Breast epithelium (tissue), 4 donors: ENCODE data around the gene ARHGAP45. TPM values are rescaled to one million over a fixed set of nuclear protein-coding genes. Genes with fewer than 3 reads are reported as not detected.

Experiments
- DNase-seq, 2 donors: peaks; one replicate each; pipeline ENCODE4 v3.0.0-alpha.2; 2019; ENCODE audit warnings: low spot score in 2 of 2
- H3K27ac ChIP-seq, 2 donors: fragments of 200-600 bp; sonication (generic) in 1 of 2; one replicate each; pipeline ENCODE4 v1.5.1; 2016 to 2019; ENCODE audit warnings: mild to moderate bottlenecking in 1 of 2
- H3K27me3 ChIP-seq, 2 donors: fragments of 200-600 bp; sonication (generic) in 1 of 2; one replicate each; pipeline versions ENCODE4 v1.5.1 to v1.6.0; 2017 to 2019; ENCODE audit warnings: control low read depth in 1 of 2, mild to moderate bottlenecking in 1 of 2
- H3K36me3 ChIP-seq: fragments of 200-600 bp; one replicate; pipeline ENCODE4 v1.5.1; 2019
- H3K4me1 ChIP-seq, 2 donors: fragments of 200-600 bp; sonication (generic); one replicate each; pipeline ENCODE4 v1.5.1; 2016 to 2019; ENCODE audit warnings: control low read depth in 1 of 2
- H3K4me3 ChIP-seq, 3 donors: fragments of 200-600 bp; sonication (generic); 1 replicate in 2 of 3; 2 replicates in 1 of 3; pipeline ENCODE4 v1.5.1; 2016 to 2019; ENCODE audit warnings: mild to moderate bottlenecking in 3 of 3, moderate library complexity in 2 of 3
- H3K9me3 ChIP-seq, 2 donors: fragments of 200-600 bp; sonication (generic) in 1 of 2; one replicate each; pipeline ENCODE4 v1.5.1; 2016 to 2019; ENCODE audit warnings: control low read depth in 1 of 2
- POLR2A ChIP-seq: fragments of 450-650 bp; IDR thresholded peaks from one replicate; pipeline ENCODE4 v1.6.1; 2016; ENCODE audit warnings: antibody characterized with exemption, mild to moderate bottlenecking, moderate library complexity
- POLR2AphosphoS5 ChIP-seq, 3 donors: sonication (generic); formaldehyde crosslinking; IDR thresholded peaks; one replicate each; pipeline ENCODE4 v1.6.1; 2017; ENCODE audit warnings: antibody characterized with exemption in 3 of 3
- intact Hi-C: fragments of 100-400 bp; cut with DNase I; formaldehyde crosslinking; loops from one replicate; pipeline ENCODE4 v1.15.1; 2023; ENCODE audit warnings: low total_unique reads
- total RNA-seq, 3 donors: library from RNA; depleted of rRNA; stranded (reverse); fragments of >200 nt; gene quantifications; one replicate each; pipeline ENCODE4 v1.1.0, GENCODE V29; 2016
- TF ChIP-seq, protein P1 (sequence below), 3 donors: fragments of 450-650 bp; IDR thresholded peaks; one replicate each; pipeline ENCODE4 v1.5.1; 2016 to 2017; ENCODE audit warnings: antibody characterized with exemption in 3 of 3, mild to moderate bottlenecking in 3 of 3, moderate library complexity in 3 of 3

The ARHGAP45 gene
- total RNA-seq, 3 donors from 2014 or later = 18.7 to 43.2 (median 23.9) TPM

DNA sequence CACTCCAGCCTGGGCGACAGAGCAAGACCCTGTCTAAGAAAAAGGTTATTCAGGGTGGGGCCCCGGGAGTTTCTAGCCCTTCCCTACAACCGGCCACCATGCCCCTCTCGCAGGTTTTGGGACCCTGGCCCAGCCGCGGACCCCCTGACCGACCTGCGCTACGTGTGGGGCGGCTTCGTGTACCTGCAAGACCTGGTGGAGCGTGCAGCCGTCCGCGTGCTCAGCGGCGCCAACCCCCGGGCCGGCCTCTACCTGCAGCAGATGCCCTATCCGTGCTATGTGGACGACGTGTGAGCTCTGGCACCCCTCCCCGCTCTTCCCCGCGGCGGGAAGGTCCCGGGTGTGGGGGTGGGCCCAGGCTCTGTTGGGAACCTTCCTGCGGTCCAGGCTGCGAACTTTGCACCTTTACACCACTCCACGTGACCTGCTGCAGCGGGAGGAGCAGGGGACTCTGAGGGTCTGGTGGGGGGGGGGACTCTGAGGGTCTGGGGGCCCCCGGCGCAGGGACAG lies 20.8 kb upstream of the ARHGAP45 start:
- TF ChIP-seq POLR2A (no peak), POLR2AphosphoS5 (IDR thresholded peaks at IDR 0.05) (no peak)
- DNase-seq = no peak
- Histone ChIP-seq H3K9me3 (no peaks in the 10 kb centered on the region), H3K4me1 (peaks cover 0 to 6% of the 10 kb centered on the region in 2 donors), H3K27me3 (no peaks in the 10 kb centered on the region), H3K4me3 (no peak overlapping the region), H3K27ac (no peak overlapping the region), H3K36me3 (no peaks in the 10 kb centered on the region)
- intact Hi-C loops = no loop called here

DNA sequence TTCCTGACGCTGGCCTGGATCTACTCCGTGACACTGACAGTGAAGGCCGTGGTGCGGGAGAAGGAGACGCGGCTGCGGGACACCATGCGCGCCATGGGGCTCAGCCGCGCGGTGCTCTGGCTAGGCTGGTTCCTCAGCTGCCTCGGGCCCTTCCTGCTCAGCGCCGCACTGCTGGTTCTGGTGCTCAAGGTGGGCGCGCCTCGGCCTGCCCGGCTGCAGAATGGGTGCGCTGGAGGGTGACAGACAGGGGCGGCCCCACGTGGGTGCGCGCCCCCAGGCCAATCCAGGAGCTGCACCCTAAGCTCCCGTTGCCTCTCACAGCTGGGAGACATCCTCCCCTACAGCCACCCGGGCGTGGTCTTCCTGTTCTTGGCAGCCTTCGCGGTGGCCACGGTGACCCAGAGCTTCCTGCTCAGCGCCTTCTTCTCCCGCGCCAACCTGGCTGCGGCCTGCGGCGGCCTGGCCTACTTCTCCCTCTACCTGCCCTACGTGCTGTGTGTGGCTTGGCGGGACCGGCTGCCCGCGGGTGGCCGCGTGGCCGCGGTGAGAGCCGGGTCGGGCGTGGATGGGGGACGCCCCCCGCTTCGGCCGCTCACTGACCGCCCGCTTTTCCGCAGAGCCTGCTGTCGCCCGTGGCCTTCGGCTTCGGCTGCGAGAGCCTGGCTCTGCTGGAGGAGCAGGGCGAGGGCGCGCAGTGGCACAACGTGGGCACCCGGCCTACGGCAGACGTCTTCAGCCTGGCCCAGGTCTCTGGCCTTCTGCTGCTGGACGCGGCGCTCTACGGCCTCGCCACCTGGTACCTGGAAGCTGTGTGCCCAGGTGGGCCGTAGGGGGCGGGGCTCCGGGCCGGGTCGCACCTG lies 19.9 kb upstream of the ARHGAP45 start:
- no peak for DNase-seq
- Histone ChIP-seq H3K4me3 (no peak overlapping the region), H3K27ac (no peak overlapping the region), H3K9me3 (no peaks in the 10 kb centered on the region), H3K4me1 (no peaks in the 10 kb centered on the region), H3K36me3 (no peaks in the 10 kb centered on the region), H3K27me3 (no peaks in the 10 kb centered on the region)
- intact Hi-C loops = no loop called here
- TF ChIP-seq POLR2A = no peak
- TF ChIP-seq, protein P1, sequence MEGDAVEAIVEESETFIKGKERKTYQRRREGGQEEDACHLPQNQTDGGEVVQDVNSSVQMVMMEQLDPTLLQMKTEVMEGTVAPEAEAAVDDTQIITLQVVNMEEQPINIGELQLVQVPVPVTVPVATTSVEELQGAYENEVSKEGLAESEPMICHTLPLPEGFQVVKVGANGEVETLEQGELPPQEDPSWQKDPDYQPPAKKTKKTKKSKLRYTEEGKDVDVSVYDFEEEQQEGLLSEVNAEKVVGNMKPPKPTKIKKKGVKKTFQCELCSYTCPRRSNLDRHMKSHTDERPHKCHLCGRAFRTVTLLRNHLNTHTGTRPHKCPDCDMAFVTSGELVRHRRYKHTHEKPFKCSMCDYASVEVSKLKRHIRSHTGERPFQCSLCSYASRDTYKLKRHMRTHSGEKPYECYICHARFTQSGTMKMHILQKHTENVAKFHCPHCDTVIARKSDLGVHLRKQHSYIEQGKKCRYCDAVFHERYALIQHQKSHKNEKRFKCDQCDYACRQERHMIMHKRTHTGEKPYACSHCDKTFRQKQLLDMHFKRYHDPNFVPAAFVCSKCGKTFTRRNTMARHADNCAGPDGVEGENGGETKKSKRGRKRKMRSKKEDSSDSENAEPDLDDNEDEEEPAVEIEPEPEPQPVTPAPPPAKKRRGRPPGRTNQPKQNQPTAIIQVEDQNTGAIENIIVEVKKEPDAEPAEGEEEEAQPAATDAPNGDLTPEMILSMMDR (IDR thresholded peaks at IDR 0.05) = no peak
- TF ChIP-seq POLR2AphosphoS5 (IDR thresholded peaks at IDR 0.05) = no peak

DNA sequence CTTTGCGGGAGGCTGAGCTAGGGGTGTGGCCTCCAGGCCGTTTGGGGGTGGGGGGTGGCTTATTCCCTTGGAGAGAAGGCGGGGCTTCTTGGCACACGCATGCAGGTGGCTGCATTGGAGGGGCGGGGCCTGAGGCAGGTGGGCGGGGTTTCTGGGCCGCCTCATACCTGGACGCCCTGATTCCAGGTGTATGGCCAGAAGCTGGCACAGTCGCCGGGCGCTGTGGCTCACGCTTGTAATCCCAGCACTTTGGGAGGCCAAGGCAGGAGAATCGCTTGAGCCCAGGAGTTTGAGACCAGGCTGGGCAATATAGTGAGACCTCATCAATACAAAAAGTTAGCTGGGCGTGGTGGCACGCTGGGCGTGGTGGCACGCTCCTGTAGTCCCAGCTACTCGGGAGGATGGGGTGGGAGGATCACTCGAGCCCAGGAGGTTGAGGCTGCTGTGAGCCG lies 19.2 kb upstream of the ARHGAP45 start:
- H3K4me1 ChIP-seq = no peaks in the 10 kb centered on the region
- H3K27ac ChIP-seq = no peak overlapping the region
- TF ChIP-seq, protein P1 (IDR thresholded peaks at IDR 0.05) = no peak
- TF ChIP-seq POLR2AphosphoS5 (IDR thresholded peaks at IDR 0.05) (no peak), POLR2A (no peak)
- no peak overlapping the region for H3K4me3 ChIP-seq
- H3K36me3 ChIP-seq = no peaks in the 10 kb centered on the region
- H3K9me3 ChIP-seq = no peaks in the 10 kb centered on the region
- intact Hi-C loops = no loop called here
- H3K27me3 ChIP-seq = no peaks in the 10 kb centered on the region
- no peak for DNase-seq

DNA sequence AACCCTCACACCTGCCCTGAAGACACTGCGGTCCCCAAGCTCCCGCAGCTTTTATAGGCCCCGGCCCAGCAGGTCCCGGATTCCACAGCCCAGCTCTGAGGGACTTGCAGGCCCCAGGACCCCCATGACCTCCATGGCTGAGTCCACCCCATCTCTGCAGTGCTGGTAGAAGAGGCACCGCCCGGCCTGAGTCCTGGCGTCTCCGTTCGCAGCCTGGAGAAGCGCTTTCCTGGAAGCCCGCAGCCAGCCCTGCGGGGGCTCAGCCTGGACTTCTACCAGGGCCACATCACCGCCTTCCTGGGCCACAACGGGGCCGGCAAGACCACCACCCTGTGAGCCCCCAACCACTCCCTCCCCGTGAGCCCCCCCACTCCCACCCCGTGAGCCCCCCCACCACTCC lies 17.9 kb upstream of the ARHGAP45 start:
- Histone ChIP-seq H3K4me1 (no peaks in the 10 kb centered on the region), H3K27me3 (no peaks in the 10 kb centered on the region), H3K4me3 (no peak overlapping the region), H3K27ac (no peak overlapping the region), H3K36me3 (no peaks in the 10 kb centered on the region), H3K9me3 (no peaks in the 10 kb centered on the region)
- no peak for TF ChIP-seq POLR2A
- no peak for TF ChIP-seq POLR2AphosphoS5 (IDR thresholded peaks at IDR 0.05)
- TF ChIP-seq, protein P1 (IDR thresholded peaks at IDR 0.05) = no peak
- intact Hi-C loops = no loop called here
- DNase-seq = no peak

DNA sequence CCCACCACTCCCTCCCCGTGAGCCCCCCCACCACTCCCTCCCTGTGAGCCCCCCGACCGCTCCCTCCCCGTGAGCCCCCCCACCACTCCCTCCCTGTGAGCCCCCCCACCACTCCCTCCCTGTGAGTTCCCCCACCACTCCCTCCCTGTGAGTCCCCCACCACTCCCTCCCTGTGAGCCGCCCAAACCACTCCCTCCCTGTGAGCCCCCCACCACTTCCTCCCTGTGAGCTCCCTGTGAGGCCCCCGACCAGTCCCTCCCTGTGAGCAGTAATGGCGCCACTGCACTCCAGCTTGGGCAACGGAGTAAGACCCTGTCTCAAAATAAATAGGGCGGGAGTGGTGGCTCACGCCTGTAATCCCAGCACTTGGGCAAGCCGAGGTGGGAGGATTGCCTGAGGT lies 17.2 kb upstream of the ARHGAP45 start:
- TF ChIP-seq, protein P1 (IDR thresholded peaks at IDR 0.05) = no peak
- no peak for TF ChIP-seq POLR2A
- TF ChIP-seq POLR2AphosphoS5 (IDR thresholded peaks at IDR 0.05) = no peak

More for the DNA sequence above, 17.2 kb upstream of the ARHGAP45 start:
- H3K4me1 ChIP-seq = no peaks in the 10 kb centered on the region
- peaks cover 2 to 5% of the 10 kb centered on the region in 2 donors for H3K9me3 ChIP-seq
- no peaks in the 10 kb centered on the region for H3K27me3 ChIP-seq
- intact Hi-C loops = no loop called here
- no peak overlapping the region for H3K4me3 ChIP-seq
- H3K36me3 ChIP-seq = no peaks in the 10 kb centered on the region
- H3K27ac ChIP-seq = no peak overlapping the region
- DNase-seq = no peak
